Activated CD8-positive, alpha-beta memory T cell treated with anti-CD3 and anti-CD28 coated beads, Interleukin-2, amount 50 U/mL, for 1 hour (primary cell): Measurements from ENCODE around the gene CAP1.
"Not testable (repeated sequence)": the region's sequence is repeated elsewhere in the genome, so short reads cannot be mapped to it uniquely, and the experiment has no call there.

Source experiments
- DNase-seq: peaks from one replicate; pipeline ENCODE4 v3.0.0-alpha.2; 2020; ENCODE audit errors: extremely low read depth

The CAP1 gene

DNA sequence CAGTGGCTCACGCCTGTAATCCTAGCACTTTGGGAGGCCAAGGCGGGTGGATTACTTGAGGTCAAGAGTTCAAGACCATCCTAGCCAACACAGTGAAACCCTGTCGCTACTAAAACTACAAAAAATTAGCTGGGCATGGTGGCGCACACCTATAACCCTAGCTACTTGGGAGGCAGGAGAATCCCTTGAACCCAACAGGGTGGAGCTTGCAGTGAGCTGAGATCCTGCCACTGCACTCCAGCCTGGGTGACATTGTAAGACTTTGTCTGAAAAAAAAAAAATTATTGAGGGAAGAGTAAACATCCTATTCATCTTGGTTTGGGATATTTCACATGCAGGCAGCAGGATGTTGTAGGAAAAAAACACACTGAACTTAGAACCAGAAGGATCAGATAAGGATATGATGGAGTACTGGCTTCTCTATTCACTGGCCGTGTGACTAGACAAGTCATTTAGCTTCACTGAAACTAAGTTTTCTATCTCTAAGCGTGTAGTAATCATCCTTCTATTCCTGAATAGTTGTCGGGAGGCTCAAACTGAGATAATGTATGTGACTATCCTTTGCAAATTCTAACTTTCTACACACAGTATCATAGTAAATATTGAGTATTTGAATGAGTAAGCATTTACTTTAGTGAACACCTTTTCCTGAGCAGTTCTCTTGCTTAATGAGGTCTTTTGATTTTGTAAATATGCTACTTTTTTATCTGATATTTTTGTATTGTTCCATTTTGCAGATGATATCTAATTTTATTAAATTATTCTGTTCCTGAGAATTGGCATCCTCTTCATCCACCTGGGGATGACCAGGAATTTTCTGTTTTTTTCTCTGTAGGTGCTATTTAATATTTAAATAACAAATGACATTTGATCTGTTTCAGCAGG lies 18.2 kb downstream of the CAP1 start:
- no peak for DNase-seq

DNA sequence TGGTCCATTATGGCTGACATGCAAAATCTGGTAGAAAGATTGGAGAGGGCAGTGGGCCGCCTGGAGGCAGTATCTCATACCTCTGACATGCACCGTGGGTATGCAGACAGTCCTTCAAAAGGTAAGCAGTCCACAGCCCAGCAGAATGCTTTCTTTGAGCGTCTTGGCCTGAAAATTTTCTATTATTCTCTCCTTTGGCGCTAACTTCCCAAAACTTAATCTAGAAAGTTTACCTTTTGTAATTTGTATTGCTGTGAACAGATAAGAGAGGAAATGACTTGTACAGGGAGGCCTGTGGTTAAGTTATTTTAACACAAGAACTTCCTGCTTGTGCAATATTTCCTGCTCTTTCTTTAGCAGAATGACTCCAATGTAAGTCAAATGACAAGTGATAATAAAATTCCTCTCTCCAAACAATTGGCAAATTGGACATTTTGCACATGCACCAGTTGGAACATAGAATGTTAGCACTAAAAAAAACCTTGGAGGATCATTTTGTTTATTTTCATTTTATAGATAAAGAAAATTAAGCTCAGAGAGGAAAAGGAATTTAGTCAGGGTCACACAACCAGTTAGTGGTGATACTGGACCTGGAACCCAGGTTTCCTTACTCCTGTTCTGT lies 18.9 kb downstream of the CAP1 start:
- DNase-seq: no peak

DNA sequence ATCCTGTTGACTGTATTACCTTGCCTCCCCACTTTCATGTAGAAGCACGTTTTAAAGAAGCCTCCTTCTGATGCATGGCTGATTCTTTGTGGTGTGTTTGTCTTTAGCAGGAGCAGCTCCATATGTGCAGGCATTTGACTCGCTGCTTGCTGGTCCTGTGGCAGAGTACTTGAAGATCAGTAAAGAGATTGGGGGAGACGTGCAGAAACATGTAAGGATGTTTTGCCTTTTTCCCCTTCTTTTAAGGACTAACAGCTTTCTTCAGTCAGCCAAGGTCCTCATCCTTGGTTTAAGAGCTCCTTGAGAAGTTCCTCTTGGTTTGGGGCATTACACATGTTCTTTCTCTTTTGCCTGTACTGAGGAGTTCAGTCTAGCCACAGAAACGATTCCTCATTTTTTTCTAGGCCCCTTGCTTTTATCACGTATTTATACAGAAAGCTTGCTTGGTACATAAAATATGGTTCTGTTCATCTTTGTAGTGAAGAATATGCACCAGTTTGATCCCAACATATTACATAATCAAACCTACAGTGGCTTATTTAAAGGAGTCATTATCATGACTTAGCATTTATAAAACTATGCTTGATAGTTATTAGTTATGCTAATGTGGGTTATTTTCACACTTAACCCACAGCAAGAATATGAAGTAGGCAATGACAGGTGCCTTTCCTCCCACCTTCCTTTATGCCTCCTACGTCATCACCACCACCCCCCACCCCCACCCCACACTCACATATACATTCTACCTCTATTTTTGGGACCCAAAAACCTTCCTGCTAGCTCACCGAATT lies 19.6 kb downstream of the CAP1 start:
- DNase-seq: no peak

GRCh38 chr1:40064797-40065499 lies 24.4 kb downstream of the CAP1 start:
- DNase-seq: no peak

DNA sequence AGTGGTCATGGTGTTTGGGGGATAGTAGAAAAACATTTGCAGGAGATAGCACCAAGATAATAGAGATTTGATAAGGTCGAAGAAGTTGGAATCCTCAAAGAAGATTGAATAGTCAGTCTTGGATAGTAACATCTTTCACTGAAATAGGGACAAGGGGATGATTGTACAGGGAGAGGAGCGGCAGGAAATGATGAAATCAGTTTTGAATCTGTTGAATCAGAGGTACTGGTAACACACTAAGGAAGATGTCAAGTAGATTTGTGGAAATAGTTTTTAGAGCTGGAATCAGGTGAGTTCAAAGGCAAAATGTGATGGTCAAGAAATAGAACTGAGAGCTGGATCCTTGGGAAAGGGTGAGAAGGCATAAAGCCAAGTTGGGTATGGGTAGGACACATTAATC lies 26.5 kb downstream of the CAP1 start:
- DNase-seq: no peak

- DNase-seq: no peak
Observed at GRCh38 chr1:40067851-40068250, 27.3 kb downstream of the CAP1 start.

GRCh38 chr1:40072142-40072541 lies 31.6 kb downstream of the CAP1 start:
- no peak for DNase-seq

GRCh38 chr1:40073062-40073461 lies 32.5 kb downstream of the CAP1 start:
- no peak for DNase-seq

GRCh38 chr1:40075266-40075665 lies 34.7 kb downstream of the CAP1 start:
- DNase-seq: no peak

DNA sequence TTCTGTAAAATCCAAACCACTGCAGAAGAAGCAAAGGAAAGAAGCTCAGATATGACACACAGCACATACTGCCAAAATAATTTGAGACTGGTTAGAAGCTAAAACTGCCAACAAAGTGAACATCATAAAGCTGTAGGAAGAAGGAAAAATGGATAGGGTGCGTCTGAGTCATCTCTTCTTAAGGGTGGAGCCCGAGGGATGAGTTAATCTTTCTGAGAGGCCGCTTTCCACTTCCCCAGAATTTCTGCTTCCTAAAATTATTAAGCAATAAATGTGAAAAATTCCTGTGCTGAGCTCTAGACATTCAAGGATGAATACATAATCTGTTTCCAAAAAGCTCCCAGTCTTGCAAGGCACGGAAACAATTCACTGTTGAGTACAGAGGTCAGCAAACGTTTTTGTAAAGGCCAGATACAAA lies 36.4 kb downstream of the CAP1 start:
- DNase-seq: no peak

- no peak for DNase-seq
Observed at GRCh38 chr1:40078512-40079333, 38.2 kb downstream of the CAP1 start.

- no peak for DNase-seq
Observed at GRCh38 chr1:40079774-40080400, 39.4 kb downstream of the CAP1 start.

- no peak for DNase-seq
Observed at GRCh38 chr1:40081871-40082270, 41.3 kb downstream of the CAP1 start.

GRCh38 chr1:40084750-40085149 lies 44.2 kb downstream of the CAP1 start:
- DNase-seq: not testable (repeated sequence)

GRCh38 chr1:40090652-40091355 lies 50.3 kb downstream of the CAP1 start:
- no peak for DNase-seq

GRCh38 chr1:40092241-40092640 lies 51.7 kb downstream of the CAP1 start:
- DNase-seq: no peak

GRCh38 chr1:40092706-40093639 lies 52.4 kb downstream of the CAP1 start:
- DNase-seq: no peak

- no peak for DNase-seq
Observed at GRCh38 chr1:40094466-40095110, 54.1 kb downstream of the CAP1 start.
